Raji (cell line): ENCODE measurements around the gene PAQR4.

ENCODE experiments used
- POLR2A ChIP-seq: IDR thresholded peaks from 2 replicates; pipeline ENCODE4 v1.6.1; 2011; ENCODE audit warnings: low read depth, low read length, control low read depth; ENCODE audit not compliant: insufficient read depth

Gene PAQR4

GRCh38 chr16:2956579-2956956 is 12.6 kb upstream of the PAQR4 start:
- TF ChIP-seq POLR2A: no peak

- no peak for TF ChIP-seq POLR2A
Observed at GRCh38 chr16:2959206-2959605, 9.9 kb upstream of the PAQR4 start.

DNA sequence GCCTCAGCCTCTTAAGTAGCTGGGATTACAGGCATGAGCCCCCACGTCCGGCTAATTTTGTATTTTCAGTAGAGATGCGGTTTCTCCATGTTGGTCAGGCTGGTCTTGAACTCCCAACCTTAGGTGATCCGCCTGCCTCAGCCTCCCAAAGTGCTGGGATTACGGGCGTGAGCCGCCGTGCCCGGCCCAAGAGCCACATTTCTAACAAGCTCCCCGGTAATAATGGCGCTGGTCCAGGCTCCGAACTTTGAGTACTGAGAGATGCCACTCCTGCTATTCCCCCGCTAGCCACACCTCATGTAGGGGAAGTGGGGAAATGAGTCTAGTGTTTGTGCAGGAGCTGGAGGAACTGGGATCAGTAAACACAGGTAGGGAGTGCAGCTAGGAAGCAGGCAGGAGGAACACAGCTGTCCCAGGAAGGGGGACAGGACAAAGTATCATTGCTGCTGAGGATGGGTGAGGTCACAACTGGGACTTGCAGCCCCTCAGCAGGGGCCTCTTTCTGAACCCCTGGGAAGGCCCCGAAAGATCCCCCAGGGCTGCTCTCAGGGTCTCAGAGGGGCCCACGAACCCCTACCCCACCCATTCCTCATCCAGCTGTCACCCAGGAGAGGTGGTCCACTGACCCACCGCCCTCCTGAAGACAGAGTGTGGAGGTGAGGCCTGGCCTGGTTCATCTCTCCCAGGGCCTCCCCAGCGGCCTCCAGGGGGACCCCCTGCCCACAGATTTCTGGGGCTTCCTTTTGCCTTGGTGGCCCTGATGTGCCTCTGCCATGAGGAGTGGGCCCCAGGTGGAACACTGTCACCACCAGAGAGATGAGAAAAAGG is 8.8 kb upstream of the PAQR4 start:
- peak; percentile 8; the same call in 1 of the 2 replicates for TF ChIP-seq POLR2A

DNA sequence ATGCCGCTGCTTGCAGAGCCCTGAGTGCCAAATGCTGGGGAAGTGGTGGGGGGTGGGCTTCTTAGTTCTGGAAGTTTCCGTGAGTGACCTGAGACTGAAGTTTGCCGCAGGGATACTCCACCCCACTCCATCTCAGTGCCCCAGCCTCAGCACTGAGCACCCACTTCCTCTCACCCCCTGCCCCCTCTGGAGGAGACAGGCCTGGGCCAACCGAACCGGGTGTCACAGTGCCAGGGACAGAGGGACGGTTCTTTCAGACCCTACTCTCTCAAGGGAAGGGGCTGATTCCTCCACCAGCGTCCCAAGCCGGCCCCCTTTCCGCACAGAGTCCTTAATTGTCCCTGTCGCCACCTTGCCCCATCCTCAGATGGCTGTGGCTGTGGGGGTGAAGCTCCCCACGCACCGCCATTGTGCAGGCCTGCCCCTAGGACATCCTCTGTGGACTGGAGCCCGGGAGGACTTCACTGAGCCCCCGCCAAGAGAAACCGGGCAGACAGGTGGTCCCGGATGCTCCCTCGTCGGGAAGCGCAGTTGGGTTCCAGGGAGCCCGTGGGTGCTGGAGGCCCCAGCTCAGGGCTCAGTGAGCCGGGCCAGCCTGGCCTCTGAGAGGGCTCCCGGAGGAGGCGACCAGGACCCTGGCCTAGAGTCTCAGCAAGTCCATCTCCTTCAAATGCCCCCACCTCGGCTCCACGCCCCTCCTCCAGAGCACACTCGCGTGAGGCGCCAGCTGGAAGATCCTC is 6.6 kb upstream of the PAQR4 start:
- no peak for TF ChIP-seq POLR2A

DNA sequence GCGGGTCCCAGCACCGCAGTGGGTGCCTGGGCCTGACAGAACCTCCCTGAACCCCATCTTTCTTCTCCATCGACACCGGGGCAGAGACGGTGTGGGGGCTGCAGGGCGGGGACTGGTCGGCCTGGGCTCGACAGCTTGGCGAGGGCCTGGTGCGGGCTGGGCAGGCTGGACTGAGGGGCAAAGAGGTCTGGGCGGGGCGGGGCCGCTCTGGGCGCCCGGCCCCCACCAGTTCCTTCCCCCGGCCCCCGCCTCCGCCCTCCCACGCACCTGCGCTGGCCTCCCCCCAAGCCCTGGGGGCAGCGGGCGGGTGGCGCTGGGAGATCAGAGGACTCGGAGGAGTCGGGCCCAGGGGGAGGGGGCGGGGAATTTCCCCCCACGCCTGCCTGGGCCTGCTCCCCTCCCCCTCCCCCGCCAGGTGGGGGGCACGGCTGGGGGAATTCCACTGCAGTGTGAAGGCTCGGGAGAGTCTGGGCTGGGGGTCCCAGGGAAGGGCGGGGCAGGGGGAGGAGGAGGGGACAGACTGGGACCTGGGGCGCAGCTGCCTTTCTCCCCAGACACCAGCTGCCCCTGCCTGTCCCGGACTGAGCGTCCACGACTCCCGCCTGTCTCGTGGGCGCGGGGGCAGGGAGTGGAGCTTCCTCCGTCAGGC is 6.0 kb upstream of the PAQR4 start:
- no peak for TF ChIP-seq POLR2A

- peak; percentile 58 for TF ChIP-seq POLR2A
Observed at GRCh38 chr16:2963723-2964474, 5.2 kb upstream of the PAQR4 start, which contains the start of gene KREMEN2. TSS of gene KREMEN2 (plus strand) at chr16:2964275. CDS start at chr16:2964521, 246 bp downstream.

GRCh38 chr16:2964475-2965336 is 4.4 kb upstream of the PAQR4 start:
- TF ChIP-seq POLR2A: peak; percentile 71

DNA sequence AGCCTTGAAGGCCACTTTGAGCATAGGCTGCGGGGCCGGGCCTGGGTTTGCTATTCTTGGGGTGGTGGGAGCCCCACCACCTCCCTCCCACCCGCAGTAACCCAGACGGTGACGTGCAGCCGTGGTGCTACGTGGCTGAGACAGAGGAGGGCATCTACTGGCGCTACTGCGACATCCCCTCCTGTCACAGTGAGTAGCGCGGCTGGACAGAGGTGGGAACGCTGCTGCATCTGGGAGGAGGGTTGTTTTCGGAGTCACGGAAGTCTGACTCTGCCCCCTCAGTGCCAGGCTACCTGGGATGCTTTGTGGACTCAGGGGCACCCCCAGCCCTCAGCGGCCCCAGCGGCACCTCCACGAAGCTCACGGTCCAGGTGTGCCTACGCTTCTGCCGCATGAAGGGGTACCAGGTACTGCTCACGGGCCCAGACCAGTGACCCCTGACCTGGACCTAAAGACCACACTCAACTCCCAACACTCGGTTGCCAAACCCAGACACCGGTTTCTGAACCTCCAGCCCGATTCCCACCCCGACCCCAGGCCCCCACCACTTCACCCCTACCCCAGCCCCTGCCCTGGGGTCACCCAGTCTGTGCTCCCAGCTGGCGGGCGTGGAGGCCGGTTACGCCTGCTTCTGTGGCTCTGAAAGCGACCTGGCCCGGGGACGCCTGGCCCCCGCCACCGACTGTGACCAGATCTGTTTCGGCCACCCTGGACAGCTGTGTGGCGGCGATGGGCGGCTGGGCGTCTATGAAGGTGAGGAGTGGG is 2.9 kb upstream of the PAQR4 start:
- TF ChIP-seq POLR2A: no peak

- no peak for TF ChIP-seq POLR2A
Observed at GRCh38 chr16:2966808-2967191, 2.3 kb upstream of the PAQR4 start.

DNA sequence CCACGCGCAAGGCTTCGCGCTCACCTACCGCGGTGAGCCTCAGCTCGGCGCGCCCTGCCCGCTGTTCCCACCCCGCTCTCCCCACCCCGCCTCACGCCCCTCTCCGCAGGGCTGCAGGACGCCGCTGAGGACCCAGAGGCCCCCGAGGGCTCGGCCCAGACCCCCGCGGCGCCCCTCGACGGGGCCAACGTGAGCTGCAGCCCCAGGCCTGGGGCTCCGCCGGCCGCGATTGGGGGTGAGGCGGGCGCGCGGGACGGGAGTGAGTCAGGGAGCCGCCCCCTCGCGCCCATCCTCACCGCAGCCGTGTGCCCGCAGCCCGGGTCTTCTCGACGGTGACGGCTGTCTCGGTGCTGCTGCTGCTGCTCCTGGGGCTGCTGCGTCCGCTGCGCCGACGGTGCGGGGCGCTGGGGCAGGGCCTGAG is 1.9 kb upstream of the PAQR4 start:
- TF ChIP-seq POLR2A: no peak

DNA sequence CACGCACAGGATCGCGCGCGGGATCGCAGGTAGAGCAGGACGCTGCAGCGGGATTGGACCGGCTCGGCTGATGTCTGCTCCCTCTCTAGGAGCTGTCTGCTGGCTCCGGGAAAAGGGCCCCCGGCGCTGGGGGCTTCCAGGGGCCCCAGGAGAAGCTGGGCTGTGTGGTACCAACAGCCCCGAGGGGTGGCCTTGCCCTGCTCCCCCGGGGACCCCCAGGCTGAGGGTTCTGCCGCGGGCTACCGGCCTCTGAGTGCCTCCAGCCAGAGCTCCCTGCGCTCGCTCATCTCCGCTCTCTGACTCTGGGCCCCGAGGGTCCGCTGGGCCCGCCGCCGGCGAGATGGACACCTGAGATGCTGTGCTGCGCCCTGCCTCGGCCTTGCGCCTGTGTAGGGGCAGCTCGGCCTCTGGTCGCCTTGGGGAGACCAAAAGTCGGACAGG is 1.4 kb upstream of the PAQR4 start:
- TF ChIP-seq POLR2A: no peak

DNA sequence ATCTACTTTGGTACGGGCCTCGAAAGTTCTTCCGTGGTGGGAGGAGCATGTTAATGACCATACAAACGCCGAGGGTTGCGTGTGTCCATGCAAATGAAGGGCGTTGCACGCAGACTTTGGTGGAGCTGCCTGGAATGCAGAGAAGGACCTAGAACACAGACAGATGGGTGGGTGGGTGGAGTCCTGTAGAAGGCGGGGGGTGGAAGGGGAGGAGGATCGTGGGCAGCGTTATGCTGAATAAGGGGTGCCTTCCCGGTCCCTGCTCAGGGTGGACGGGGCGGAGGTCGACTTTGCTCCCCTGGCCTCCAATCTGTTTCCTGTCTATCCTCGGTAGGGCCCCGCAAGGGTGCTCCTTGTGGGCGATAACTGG is 795 bp upstream of the PAQR4 start:
- peak; percentile 23; the same call in 1 of the 2 replicates for TF ChIP-seq POLR2A
